HepG2 (cell line): ENCODE measurements around the gene DNAJC1. TPM values are rescaled to one million over a fixed set of nuclear protein-coding genes. Genes with fewer than 3 reads are reported as not detected.

Source experiments
- ATAC-seq: fragments of 200-7000 bp; cut with Tn5 transposase; 3 replicates; pipeline ENCODE4 v1.9.1; 2020; ENCODE audit warnings: mild to moderate bottlenecking, moderate library complexity
- BruUV-seq: library from RNA; stranded (reverse); fragments of 400-500 nt; replicated peaks from 2 replicates; lab custom pipeline; 2021; lab: Mats Ljungman, UMichigan
- CTCF ChIA-PET: fragments of 300-600 bp; formaldehyde crosslinking; extraction: SDS; loops from one replicate; lab custom pipeline; 2021; ENCODE audit warnings: low total read pairs, inconsistent platforms, low intra/inter-chr PET ratio; lab: Yijun Ruan, JAX
- POLR2A ChIA-PET: fragments of 350-600 bp; sonication (Branson Sonifier 250); formaldehyde crosslinking; loops from one replicate; lab custom pipeline; 2020; ENCODE audit warnings: antibody characterized with exemption, inconsistent platforms; lab: Yijun Ruan, JAX
- DNase-seq: peaks from one replicate; pipeline ENCODE4 v3.0.0-alpha.2; 2015; ENCODE audit warnings: low spot score
- FAIRE-seq: peaks from 3 replicates; lab custom pipeline; 2011; peaks lifted over from hg19 to GRCh38; lab: Jason Lieb, UNC
- H2AFZ ChIP-seq: one replicate; pipeline ENCODE4 v1.6.1; 2011; ENCODE audit warnings: low read length, inconsistent platforms
- H3K27ac ChIP-seq: fragments of 300-600 bp; 3 replicates; pipeline ENCODE4 v1.8.0; 2011; ENCODE audit warnings: mixed run types, mild to moderate bottlenecking, mixed read lengths, low read length, inconsistent platforms; ENCODE audit not compliant: insufficient read depth; ENCODE audit errors: extremely low read length
- H3K27me3 ChIP-seq, 2 experiments: fragments of 200-600 bp in 1 of 2; 2 replicates in 1 of 2; 3 replicates in 1 of 2; pipeline versions ENCODE4 v1.6.0 to v1.8.0; 2011; ENCODE audit warnings: low read length in 2 of 2, mild to moderate bottlenecking in 2 of 2, moderate library complexity in 2 of 2, inconsistent platforms in 1 of 2; ENCODE audit not compliant: insufficient read depth in 2 of 2, control insufficient read depth in 1 of 2
- H3K36me3 ChIP-seq, 2 experiments: fragments of 200-600 bp in 1 of 2; replicated peaks in 1 of 2; 2 replicates in 1 of 2; 3 replicates in 1 of 2; pipeline versions ENCODE4 v1.5.1 to v1.8.0; 2011; ENCODE audit warnings: low read length in 2 of 2, inconsistent platforms in 1 of 2; ENCODE audit not compliant: insufficient read depth in 2 of 2, control insufficient read depth in 1 of 2
- H3K4me1 ChIP-seq: 2 replicates; pipeline ENCODE4 v1.5.1; 2012; ENCODE audit warnings: low read length, inconsistent platforms; ENCODE audit not compliant: insufficient read depth
- H3K4me2 ChIP-seq: 2 replicates; pipeline ENCODE4 v1.6.0; 2011; ENCODE audit warnings: low read depth, low read length, inconsistent platforms
- H3K4me3 ChIP-seq, 3 experiments: fragments of 200-600 bp in 1 of 3; sonication (generic), shearing (Covaris generic) in 1 of 3; replicated peaks in 1 of 3; 2 replicates each; pipeline ENCODE4 v1.5.1; 2011 to 2016; ENCODE audit warnings: low read length in 3 of 3, inconsistent platforms in 2 of 3, low read depth in 2 of 3, mild to moderate bottlenecking in 2 of 3, control low read depth in 1 of 3, mixed read lengths in 1 of 3; ENCODE audit not compliant: insufficient read depth in 1 of 3
- H3K79me2 ChIP-seq: one replicate; pipeline ENCODE4 v1.6.1; 2011; ENCODE audit warnings: low read length, inconsistent platforms; ENCODE audit not compliant: insufficient read depth
- H3K9ac ChIP-seq: 2 replicates; pipeline ENCODE4 v1.6.0; 2011; ENCODE audit warnings: mild to moderate bottlenecking, low read depth, low read length, inconsistent platforms; ENCODE audit not compliant: insufficient read depth
- H3K9me3 ChIP-seq: 2 replicates; pipeline ENCODE4 v1.5.1; 2012; ENCODE audit warnings: mild to moderate bottlenecking, low read length
- H4K20me1 ChIP-seq: 2 replicates; pipeline ENCODE4 v1.6.0; 2011; ENCODE audit warnings: inconsistent platforms, mild to moderate bottlenecking, low read length, moderate library complexity; ENCODE audit not compliant: insufficient read depth
- BRD4 ChIP-seq: sonication (generic); formaldehyde crosslinking; IDR thresholded peaks from 2 replicates; pipeline ENCODE4 v1.4.0; 2020; ENCODE audit warnings: missing genetic modification reagents
- IRF2 ChIP-seq: IDR thresholded peaks from 2 replicates; pipeline ENCODE4 v1.6.1; 2018; ENCODE audit warnings: missing genetic modification reagents, missing compliant biosample characterization
- MXD4 ChIP-seq: IDR thresholded peaks from 2 replicates; pipeline ENCODE4 v1.6.1; 2016; ENCODE audit warnings: mild to moderate bottlenecking, missing biosample characterization, missing genetic modification reagents
- NFKB2 ChIP-seq: sonication (generic); formaldehyde crosslinking; IDR thresholded peaks from 2 replicates; pipeline ENCODE4 v1.4.0; 2020; ENCODE audit warnings: missing genetic modification reagents, borderline replicate concordance
- POLR2G ChIP-seq: fragments of 200-400 bp; formaldehyde crosslinking; IDR thresholded peaks from 2 replicates; pipeline ENCODE4 v1.6.1; 2018; ENCODE audit warnings: mild to moderate bottlenecking, low read depth, low read length, moderate library complexity
- ZBTB7A ChIP-seq: sonication (generic); formaldehyde crosslinking; IDR thresholded peaks from 2 replicates; pipeline ENCODE4 v1.8.0; 2022; ENCODE audit warnings: mild to moderate bottlenecking, missing genetic modification reagents
- ZFAT ChIP-seq: sonication (generic); formaldehyde crosslinking; conservative IDR thresholded peaks from 2 replicates; pipeline ENCODE4 v1.8.1; 2023; ENCODE audit warnings: missing genetic modification reagents, inconsistent platforms
- ZNF329 ChIP-seq: sonication (generic); formaldehyde crosslinking; IDR thresholded peaks from 2 replicates; pipeline ENCODE4 v1.9.0; 2021; ENCODE audit warnings: low read depth, mild to moderate bottlenecking, missing genetic modification reagents
- WGBS: methylation state at CpG from one replicate; pipeline ENCODE4 v1.1.6; 2017; ENCODE audit warnings: low lambda C conversion rate; 5-methylcytosine and 5-hydroxymethylcytosine counted together
- in situ Hi-C: cut with HindIII; loops from 2 replicates; pipeline ENCODE4 v1.10.0; 2017; ENCODE audit warnings: low pct_unique_long_range_greater_than_20kb; ENCODE audit not compliant: extremely low pct_ligation_motif_present
- intact Hi-C: fragments of 100-400 bp; cut with micrococcal nuclease; formaldehyde crosslinking; loops from one replicate; pipeline ENCODE4 v1.10.0; 2022; ENCODE audit not compliant: unreplicated experiment
- polyA plus RNA-seq, 8 experiments: library from polyadenylated mRNA; depleted of rRNA in 3 of 8; stranded (reverse) in 7 of 8; unstranded in 1 of 8; fragments of >200 nt; fragmentation: Illumina TruSeq in 4 of 8; extraction: Trizol in 4 of 8; gene quantifications; 2 replicates each; pipeline versions ENCODE4 v1.2.1 to v1.2.3, GENCODE V29; 2011 to 2016; ENCODE audit warnings: low read depth in 4 of 8, missing spikeins in 1 of 8, mixed read lengths in 1 of 8; ENCODE audit not compliant: insufficient read depth in 1 of 8
- total RNA-seq, 5 experiments: library from RNA; depleted of rRNA; stranded (reverse); fragments of >200 nt; fragmentation: Illumina TruSeq; extraction: Trizol; gene quantifications; 2 replicates each; pipeline ENCODE4 v1.2.3, GENCODE V29; 2016; ENCODE audit warnings: low read depth in 1 of 5
- TF ChIP-seq, protein P1 (sequence below): IDR thresholded peaks from 2 replicates; pipeline ENCODE4 v1.6.1; 2012; ENCODE audit warnings: low read length, improper control_type of control experiment
- TF ChIP-seq, protein P2 (sequence below): sonication (generic); formaldehyde crosslinking; IDR thresholded peaks from 2 replicates; pipeline ENCODE4 v1.4.0; 2020; ENCODE audit warnings: missing genetic modification reagents, borderline replicate concordance

Gene DNAJC1
- total and polyA plus RNA-seq, 2 of the 13 experiments (the other 11 are each of a cell fraction or from before 2014, with no cell fraction given): 9.9 to 16.6 TPM

DNA sequence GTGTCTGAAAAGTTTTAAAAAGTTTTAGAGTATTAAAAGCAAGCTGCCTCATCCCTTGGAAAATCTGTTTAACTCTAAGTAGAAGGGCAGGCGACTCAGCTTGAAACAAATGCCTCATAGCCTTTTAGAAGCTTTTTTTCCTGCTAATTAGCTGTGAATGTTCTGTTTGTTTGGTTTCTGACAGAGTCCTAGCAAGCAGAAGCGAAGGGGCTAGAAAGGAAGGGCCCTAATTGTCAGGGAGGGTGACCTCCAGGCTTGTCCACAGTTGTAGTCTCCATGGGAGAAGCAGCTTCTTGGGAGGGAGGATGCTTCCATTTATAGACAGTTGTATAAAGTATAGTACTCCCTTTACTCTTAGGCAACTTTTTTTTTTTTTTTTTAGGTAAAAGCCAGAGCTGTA is 90.9 kb downstream of the DNAJC1 start (continued):
- TF ChIP-seq MXD4 (CRISPR knock-in tag) (no peak), BRD4 (CRISPR knock-in tag) (no peak), POLR2G (no peak), IRF2 (CRISPR knock-in tag) (no peak)

DNA sequence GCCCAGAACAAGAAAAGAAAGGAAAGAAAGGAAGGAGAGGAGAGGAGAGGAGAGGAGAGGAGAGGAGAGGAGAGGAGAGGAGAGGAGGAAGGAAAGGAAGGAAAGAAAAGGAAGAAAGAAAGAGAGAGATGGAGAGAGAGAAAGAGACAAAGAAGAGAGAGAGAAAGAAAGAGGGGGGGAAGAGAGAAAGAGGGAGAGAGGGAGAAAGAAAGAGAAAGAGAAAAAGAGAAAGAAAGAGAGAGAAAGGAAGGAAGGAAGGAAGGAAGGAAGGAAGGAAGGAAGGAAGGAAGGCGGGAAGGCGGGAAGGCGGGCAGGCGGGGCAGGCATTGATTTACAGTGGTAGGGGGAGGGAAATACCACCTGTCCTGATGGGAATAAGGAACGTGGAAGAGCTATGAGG is 92.7 kb downstream of the DNAJC1 start:
- FAIRE-seq: no peak

More for the DNA sequence above, 92.7 kb downstream of the DNAJC1 start:
- no peak for DNase-seq
- H3K4me1 ChIP-seq: no peaks in the 10 kb centered on the region
- H3K4me2 ChIP-seq: no peak overlapping the region
- CTCF ChIA-PET: no interaction called here
- H3K27ac ChIP-seq: no peak overlapping the region
- no peaks in the 10 kb centered on the region for H3K79me2 ChIP-seq
- no peaks in the 10 kb centered on the region for H3K27me3 ChIP-seq
- BruUV-seq: no TSS peak
- no peaks in the 10 kb centered on the region for H4K20me1 ChIP-seq
- H3K4me3 ChIP-seq: no peak overlapping the region
- no peak overlapping the region for H3K9ac ChIP-seq
- POLR2A ChIA-PET: no interaction called here
- H3K36me3 ChIP-seq: no peaks in the 10 kb centered on the region
- no peak for TF ChIP-seq NFKB2
- no peak for TF ChIP-seq ZBTB7A (CRISPR knock-in tag)
- TF ChIP-seq, protein P1, sequence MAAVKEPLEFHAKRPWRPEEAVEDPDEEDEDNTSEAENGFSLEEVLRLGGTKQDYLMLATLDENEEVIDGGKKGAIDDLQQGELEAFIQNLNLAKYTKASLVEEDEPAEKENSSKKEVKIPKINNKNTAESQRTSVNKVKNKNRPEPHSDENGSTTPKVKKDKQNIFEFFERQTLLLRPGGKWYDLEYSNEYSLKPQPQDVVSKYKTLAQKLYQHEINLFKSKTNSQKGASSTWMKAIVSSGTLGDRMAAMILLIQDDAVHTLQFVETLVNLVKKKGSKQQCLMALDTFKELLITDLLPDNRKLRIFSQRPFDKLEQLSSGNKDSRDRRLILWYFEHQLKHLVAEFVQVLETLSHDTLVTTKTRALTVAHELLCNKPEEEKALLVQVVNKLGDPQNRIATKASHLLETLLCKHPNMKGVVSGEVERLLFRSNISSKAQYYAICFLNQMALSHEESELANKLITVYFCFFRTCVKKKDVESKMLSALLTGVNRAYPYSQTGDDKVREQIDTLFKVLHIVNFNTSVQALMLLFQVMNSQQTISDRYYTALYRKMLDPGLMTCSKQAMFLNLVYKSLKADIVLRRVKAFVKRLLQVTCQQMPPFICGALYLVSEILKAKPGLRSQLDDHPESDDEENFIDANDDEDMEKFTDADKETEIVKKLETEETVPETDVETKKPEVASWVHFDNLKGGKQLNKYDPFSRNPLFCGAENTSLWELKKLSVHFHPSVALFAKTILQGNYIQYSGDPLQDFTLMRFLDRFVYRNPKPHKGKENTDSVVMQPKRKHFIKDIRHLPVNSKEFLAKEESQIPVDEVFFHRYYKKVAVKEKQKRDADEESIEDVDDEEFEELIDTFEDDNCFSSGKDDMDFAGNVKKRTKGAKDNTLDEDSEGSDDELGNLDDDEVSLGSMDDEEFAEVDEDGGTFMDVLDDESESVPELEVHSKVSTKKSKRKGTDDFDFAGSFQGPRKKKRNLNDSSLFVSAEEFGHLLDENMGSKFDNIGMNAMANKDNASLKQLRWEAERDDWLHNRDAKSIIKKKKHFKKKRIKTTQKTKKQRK: no peak
- no peak for TF ChIP-seq ZNF329 (CRISPR knock-in tag)
- TF ChIP-seq, protein P2, sequence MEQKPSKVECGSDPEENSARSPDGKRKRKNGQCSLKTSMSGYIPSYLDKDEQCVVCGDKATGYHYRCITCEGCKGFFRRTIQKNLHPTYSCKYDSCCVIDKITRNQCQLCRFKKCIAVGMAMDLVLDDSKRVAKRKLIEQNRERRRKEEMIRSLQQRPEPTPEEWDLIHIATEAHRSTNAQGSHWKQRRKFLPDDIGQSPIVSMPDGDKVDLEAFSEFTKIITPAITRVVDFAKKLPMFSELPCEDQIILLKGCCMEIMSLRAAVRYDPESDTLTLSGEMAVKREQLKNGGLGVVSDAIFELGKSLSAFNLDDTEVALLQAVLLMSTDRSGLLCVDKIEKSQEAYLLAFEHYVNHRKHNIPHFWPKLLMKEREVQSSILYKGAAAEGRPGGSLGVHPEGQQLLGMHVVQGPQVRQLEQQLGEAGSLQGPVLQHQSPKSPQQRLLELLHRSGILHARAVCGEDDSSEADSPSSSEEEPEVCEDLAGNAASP (CRISPR knock-in tag): no peak
- TF ChIP-seq ZFAT (CRISPR knock-in tag): no peak
- TF ChIP-seq, all 625 proteins: peak for 0
- intact Hi-C loops: no loop called here
- in situ Hi-C loops: no loop called here
- no peak for ATAC-seq
- Histone ChIP-seq H3K9me3 (no peaks in the 10 kb centered on the region), H2AFZ (no peak overlapping the region)
- WGBS: 95% methylated on average over 5 of the region's 5 CpGs
